Cardiac fibroblast (primary cell): ENCODE data around the gene PREX1.
A peak's percentile ranks its signal among the peaks of the same experiment; 100 is the strongest.

Source experiments
- DNase-seq, 2 donors: peaks; one replicate each; pipeline versions ENCODE4 v3.0.0 to v3.0.0-alpha.2; 2010; ENCODE audit warnings: low read depth in 2 of 2
- H3K4me3 ChIP-seq, 2 donors: replicated peaks in 1 of 2; 1 replicate in 1 of 2; 2 replicates in 1 of 2; pipeline ENCODE4 v1.5.1; 2011; ENCODE audit warnings: low read depth in 2 of 2, low read length in 2 of 2, mild to moderate bottlenecking in 2 of 2, moderate library complexity in 1 of 2
- TF ChIP-seq, protein P1 (sequence below): IDR thresholded peaks from one replicate; pipeline ENCODE4 v1.5.1; 2011; ENCODE audit warnings: low read depth, mild to moderate bottlenecking, low read length, inconsistent platforms

PREX1 gene

DNA sequence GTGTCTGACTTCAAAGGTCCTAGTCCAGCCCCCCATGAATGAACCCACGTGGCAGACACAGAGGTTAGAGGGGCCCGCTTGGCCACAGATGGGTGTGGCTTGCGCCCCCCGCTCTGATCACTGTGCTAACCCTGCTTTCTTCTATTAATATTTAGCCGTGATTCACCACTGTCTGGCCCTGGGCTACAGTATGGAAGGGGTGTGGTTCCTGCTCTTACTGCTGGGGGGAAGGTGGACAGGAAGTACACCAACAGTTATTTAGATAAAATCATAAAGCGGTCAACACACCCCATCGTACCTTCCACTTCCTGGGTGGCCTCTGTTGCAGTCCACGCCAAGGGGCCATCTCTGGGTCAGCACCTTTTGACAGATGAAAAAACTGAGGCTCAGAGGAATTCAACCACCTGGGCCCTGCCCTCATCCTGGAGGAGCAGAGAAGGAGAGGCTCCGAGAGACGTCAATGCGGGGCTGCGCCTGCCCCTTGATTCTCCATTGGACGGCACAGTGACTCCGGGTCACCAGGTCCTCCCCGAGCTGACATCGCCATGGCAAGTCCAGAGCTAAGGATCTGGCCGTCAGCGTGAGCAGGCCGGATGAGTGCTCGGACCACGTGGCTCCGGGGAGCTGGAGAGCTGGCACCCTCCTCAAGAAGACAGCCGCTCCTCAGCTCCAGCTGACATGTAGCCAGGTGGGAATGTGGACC, 206.3 kb downstream of the PREX1 start:
- TF ChIP-seq, protein P1, sequence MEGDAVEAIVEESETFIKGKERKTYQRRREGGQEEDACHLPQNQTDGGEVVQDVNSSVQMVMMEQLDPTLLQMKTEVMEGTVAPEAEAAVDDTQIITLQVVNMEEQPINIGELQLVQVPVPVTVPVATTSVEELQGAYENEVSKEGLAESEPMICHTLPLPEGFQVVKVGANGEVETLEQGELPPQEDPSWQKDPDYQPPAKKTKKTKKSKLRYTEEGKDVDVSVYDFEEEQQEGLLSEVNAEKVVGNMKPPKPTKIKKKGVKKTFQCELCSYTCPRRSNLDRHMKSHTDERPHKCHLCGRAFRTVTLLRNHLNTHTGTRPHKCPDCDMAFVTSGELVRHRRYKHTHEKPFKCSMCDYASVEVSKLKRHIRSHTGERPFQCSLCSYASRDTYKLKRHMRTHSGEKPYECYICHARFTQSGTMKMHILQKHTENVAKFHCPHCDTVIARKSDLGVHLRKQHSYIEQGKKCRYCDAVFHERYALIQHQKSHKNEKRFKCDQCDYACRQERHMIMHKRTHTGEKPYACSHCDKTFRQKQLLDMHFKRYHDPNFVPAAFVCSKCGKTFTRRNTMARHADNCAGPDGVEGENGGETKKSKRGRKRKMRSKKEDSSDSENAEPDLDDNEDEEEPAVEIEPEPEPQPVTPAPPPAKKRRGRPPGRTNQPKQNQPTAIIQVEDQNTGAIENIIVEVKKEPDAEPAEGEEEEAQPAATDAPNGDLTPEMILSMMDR = no peak
- no peak overlapping the region for H3K4me3 ChIP-seq
- peak in 1 of 2 donors; percentile 51 for DNase-seq

- TF ChIP-seq, protein P1 = peak; percentile 98
- H3K4me3 ChIP-seq = peak overlapping the region; percentile 28 to 43
- DNase-seq = peak; percentile 87 to 93
Measured at GRCh38 chr20:48620507-48621375, 207.1 kb downstream of the PREX1 start.

- TF ChIP-seq, protein P1 = no peak
- no peak overlapping the region for H3K4me3 ChIP-seq
- DNase-seq = no peak
Measured at GRCh38 chr20:48620154-48620506, 207.7 kb downstream of the PREX1 start.

DNA sequence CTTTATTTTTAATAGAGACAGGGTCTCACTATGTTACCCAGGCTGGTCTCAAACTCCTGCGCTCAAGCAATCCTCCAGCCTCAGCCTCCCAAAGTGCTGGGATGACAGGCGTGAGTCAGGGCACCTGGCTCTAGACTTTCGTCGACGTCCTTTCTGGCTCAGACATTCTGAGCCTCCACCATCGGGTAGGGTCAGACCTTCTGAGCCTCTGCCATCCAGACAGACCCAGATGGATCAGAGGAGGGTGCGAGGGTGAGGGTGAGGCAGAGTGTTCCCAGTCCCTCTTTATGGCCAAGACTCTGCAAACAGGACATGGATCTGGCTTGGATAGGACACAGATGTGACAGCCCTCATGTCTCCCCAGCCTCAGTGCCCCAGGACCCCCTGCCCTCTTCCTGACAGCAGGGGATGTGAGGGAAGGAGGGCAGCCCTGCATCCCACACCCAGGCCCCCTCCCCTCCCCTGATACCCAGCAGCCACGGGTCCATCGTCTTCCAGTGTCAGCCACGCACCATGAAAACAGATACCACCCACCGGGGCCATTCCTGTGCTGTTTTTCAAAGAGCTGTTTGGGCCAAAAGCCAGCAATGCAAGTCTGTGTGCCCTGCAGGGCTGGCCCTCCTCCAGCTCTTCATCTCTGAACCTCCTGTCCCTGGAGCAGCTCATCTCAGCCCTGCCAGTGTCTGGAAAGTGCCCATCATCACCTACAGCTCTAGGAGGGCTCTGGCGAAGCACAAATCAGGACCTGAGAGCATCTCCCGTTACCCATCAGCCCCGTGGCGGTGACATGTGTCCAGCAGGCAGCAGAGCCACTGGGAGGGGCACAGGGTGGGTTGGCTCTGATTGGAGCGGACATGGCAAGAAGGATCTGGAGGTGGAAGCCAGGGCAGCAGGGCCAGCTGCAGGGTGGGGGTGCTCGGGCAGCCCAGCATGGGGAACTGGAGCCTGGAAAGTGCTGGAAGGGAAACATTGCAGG, 208.4 kb downstream of the PREX1 start:
- H3K4me3 ChIP-seq = no peak overlapping the region
- TF ChIP-seq, protein P1 = no peak
- peak in 1 of 2 donors; percentile 27 for DNase-seq

DNA sequence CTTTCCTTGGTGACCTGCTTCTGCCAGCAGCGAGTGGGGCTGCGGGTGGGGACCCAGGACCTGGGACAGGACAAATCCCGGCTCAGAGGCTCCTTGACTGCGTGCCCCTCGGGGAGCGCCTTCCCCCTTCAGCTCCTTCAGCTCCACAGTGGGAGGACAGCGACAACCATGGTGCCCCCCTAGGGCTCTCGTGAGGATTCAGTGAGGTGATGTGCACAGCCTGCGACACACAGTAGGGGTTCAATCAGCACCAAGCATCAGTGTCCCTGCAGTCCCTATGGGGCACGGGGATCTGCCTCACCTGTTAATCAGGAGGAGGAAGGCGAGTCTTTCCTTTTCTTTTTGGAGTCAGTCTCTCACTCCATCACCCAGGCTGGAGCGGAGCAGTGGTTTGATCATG, 209.2 kb downstream of the PREX1 start:
- TF ChIP-seq, protein P1 = no peak
- no peak overlapping the region for H3K4me3 ChIP-seq
- DNase-seq = no peak

DNA sequence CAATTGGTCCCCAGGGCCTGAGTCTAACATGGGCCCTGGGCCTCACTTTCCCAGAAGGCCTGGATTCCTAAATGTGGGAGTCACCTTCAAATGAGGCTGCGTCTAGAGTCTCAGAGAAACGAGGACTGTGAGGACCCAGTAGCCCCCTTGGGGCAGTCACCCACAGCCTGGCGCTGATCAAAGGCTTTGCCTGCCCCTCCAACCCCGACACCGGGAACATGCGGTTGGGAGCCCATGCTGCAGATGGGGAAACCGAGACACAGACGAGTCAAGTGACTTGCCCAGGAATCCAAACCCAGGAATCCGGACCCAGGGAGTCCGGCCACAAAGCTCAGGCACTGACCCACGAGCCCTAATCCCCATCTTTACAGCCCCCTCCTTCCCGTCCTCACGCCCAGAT, 209.7 kb downstream of the PREX1 start:
- TF ChIP-seq, protein P1 = no peak
- H3K4me3 ChIP-seq = no peak overlapping the region
- DNase-seq = no peak
